SH-SY5Y (cell line): ENCODE measurements around the gene LRCH1.
A peak's percentile ranks its signal among the peaks of the same experiment; 100 is the strongest.

Source experiments
- GATA2 ChIP-seq: IDR thresholded peaks from 2 replicates; pipeline ENCODE4 v1.6.1; 2011; ENCODE audit warnings: mild to moderate bottlenecking, low read depth, low read length
- GATA3 ChIP-seq: IDR thresholded peaks from 2 replicates; pipeline ENCODE4 v1.6.1; 2011; ENCODE audit warnings: low read depth, mild to moderate bottlenecking, low read length, moderate library complexity

Gene LRCH1

DNA sequence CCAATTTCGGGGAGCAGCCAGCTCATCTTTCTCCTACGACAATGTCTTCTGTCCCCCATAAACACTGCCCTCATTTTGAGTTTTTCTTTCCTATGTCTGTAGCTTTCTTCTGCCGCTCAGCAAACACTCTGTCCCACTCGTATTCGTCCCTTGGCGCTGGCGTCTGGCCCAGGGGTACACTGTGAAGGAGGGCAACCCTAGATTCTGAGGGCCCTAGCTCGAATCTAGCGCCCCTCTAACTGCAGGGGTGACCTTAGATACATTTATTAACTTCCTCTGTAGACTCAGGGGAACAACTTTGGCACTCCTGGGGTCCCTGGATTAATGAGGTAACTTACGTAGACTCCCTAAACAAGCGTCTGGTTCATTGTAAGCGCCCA lies 677 bp upstream of the LRCH1 start:
- TF ChIP-seq GATA2: no peak
- TF ChIP-seq GATA3: no peak

DNA sequence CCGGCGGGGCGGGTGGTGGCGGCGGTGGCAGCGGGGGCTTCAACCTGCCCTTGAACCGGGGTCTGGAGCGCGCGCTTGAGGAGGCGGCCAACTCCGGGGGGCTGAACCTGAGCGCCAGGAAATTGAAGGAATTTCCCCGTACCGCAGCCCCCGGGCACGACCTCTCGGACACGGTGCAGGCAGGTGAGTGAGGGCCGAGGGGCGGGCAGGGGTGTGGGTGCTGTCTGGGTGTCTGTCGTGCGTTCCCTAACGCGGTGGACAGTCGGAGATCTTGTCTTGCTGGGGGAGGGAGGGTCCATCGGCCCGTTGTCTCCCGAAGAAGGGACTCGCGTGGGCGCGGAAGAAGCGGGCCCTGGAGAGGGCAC lies 533 bp downstream of the LRCH1 start:
- TF ChIP-seq GATA3: no peak
- no peak for TF ChIP-seq GATA2

DNA sequence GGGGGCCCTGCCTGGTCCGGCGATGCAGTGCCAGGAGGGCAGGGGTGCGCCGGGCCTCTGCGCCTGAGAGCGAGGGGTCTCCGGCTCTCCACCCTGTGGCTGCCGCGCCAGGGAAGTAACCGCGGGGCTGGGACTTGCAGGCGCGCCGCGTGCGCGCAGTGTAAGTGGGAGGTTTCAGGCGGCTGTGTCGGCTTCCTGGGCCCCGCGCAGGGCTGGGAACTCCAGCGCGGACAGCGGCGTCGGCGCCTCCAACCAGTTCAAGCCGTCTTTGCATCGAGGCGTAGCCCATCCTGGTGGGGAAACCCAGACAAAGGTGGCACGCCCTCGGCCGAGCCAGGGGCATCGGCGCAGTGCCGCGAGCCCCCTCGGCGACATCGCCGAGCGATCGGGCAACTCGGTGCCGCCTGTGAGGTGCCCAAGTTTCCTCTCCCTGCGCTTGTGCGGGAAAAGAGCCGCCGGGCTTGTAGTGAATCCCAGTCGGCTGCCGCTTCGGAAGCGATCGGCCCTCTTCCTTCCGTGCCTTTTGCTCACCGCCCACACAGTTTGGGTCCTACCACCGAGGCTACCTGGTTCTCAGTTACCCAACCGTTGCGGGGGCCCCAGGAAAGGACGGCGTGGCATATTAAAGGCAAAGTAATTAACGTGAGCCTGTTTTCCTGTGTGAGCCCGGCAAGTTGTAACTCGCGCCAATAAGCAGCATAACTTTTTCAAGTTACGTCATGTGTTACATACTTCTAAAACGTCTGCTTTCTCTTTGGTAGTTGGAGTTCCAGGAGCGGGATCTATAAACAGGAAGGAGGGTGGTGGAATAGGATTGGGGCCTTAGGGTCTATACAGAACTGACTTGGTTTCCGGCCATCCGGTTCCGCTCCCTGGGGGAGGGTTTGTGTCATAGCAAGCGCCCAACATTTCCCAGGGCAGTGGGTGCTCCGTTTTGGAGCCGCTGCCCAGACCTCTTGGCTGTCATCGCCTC lies 1.2 kb downstream of the LRCH1 start:
- TF ChIP-seq GATA2 (no peak), GATA3 (no peak)

DNA sequence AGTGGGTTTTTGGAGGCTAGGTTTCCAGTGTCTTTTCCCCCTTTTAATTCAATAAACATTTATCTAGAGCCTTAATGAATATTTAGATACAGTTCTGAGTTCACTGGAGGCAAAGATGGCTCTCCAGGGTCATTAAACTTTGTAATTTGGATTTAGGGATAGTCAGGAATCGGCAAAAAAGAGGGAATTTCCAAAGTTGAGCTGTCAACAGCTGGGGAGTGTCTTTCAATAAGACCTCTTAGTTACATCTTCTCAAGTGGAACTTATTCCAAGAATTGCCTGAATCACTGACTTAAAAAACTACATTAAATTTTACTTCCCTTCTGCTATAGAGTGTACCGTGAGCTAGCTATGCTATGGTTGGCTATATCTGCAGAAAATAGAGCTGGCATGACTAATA lies 2.0 kb downstream of the LRCH1 start:
- no peak for TF ChIP-seq GATA3
- TF ChIP-seq GATA2: no peak

DNA sequence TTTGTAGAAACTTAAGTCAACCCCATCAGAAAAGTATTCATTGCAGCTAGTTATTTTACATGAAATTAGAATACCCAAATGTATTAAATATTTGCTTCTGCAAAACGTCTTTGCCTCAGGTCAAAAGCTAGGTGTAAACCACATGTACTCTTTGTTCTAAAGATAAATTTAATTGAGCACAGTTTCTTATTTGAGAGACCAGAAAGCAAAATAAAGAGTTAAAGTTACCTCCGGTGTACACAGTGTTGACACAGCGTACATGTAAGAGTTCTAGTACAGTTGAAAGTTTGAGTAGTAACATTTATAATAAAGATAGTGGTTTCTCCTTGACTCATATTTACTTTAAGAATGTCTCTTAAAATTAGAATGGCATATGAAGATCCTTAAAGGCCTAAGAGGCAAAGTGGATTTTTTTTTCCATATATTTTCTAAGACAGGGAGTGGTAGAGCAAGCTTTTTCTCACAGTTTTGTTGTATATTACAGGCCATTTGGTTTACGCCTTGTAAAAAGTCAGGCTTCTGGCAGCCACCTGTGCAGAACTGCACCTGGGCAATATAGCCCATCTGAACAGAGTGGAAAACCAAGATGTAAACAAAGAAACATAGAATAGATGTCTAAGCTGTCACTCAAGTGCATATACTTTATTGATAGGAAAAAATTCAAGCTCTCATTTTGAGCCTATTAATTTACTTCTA lies 2.9 kb downstream of the LRCH1 start:
- TF ChIP-seq GATA2 (no peak), GATA3 (no peak)

DNA sequence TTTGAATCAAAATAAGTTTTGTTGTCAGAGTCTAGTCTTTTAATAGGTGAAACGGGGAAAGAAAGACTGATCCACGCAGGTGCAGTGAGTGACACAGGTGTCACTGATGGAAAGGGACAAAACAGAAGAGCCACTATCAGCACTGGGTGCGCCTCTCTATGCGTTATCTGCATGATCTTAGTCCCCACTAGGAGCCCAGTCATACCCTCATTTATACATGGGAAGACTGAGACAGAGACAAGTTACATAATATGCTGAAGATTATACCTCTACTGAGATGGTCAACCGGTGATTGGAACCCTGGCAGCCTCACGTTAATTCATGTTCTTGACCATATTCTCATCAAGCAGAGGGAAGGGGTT lies 3.4 kb downstream of the LRCH1 start:
- peak; percentile 24; the same call in 1 of the 2 replicates for TF ChIP-seq GATA3
- no peak for TF ChIP-seq GATA2

DNA sequence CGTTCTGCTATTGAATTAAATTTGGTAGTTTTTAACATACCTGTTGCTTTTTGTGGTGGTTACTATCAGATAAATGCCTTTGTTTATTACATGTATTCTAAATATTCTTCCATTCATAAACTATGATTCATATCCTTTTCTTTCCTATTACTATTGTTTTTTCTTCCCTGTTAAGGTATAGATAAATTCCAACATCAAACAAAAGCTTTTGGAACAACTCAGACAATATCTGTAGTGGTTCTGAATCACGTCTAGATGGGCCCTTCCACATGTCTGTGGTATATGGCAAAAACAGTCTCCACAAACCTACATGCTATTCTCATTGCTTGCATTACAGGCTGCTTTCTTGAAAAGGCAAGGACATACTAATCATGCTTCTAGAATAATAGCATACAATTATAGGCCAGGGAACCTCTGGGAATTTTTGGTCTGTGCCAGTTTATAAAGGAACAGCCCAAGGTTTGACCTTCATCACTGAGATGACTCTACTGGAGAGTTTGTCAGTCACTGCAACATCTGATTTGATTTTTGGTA lies 6.4 kb downstream of the LRCH1 start:
- TF ChIP-seq GATA2: no peak
- TF ChIP-seq GATA3: no peak

DNA sequence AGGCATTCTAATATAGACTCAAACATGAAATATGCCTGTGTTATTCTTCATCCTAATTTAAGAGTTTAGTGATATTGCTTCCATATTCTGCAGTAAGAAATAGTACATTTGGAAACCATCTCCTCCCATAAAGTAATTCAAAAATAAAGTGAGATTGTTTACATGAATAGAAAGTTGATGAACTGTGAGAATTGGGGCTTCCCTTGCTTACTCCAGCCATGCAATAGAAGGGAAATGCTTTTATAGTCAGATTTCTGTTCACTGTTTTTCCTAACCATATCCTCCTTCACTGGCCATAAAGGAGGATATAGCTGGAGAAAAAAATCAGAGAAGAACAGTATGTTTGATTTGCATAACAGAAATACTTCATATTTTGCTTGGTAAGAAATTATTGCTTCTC lies 7.8 kb downstream of the LRCH1 start:
- TF ChIP-seq GATA2: no peak
- no peak for TF ChIP-seq GATA3

DNA sequence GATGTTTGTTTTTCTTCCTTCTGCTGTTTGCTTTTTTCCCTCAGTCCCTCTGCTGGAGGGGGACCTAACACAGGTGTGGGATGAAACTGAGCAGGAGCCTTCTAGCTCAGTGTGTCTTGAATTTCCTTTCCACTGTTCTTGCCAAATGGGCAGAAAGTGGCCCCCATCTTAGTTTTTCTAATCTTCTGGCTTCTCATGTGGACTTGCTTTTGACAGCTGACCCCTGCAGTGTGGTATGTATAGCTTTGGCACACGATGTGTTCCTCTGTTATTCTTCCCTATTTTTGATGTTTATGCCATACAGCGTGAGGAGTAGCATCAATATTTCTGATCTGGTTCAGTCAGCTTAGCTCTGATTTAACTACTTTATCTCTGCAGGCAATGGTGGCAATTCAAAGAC lies 8.3 kb downstream of the LRCH1 start:
- no peak for TF ChIP-seq GATA3
- no peak for TF ChIP-seq GATA2

DNA sequence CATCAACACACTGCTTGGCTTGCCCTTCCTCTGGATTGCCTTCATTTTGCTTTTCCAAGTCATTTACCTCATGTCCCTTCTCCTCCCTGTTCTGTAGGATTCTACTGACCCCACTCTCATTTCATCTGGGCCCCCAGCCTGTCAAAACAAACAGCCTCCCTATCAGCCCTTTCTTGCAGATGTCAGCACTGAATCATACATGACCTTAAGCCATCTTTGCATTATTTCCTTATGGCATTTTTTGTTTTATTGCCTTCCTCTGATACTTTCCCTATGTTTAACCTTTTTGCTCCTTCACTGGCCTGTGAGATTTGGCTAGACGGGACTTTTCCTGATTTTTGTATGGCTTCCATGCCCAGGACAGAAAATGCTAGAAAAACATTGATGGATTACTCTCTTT lies 8.7 kb downstream of the LRCH1 start:
- TF ChIP-seq GATA3: no peak
- TF ChIP-seq GATA2: no peak

DNA sequence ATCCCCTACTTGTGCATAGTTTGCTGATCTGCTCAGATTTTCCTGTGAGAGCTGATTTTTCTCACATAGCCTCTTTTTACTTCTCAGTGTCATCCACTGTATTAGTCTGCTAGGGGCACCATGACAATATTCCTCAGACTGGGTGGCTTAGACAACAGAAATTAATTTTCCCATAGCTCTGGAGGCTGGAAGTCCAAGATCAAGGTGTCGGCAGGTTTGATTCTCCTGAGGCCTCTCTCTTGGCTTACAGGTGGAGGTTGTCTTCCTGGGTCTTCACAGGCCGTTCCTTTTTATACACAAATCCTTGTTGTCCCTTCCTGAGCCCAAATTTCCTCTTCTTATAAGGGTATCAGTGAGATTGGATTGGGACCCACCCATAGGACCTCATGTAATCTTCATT lies 9.2 kb downstream of the LRCH1 start:
- TF ChIP-seq GATA3 (no peak), GATA2 (no peak)

DNA sequence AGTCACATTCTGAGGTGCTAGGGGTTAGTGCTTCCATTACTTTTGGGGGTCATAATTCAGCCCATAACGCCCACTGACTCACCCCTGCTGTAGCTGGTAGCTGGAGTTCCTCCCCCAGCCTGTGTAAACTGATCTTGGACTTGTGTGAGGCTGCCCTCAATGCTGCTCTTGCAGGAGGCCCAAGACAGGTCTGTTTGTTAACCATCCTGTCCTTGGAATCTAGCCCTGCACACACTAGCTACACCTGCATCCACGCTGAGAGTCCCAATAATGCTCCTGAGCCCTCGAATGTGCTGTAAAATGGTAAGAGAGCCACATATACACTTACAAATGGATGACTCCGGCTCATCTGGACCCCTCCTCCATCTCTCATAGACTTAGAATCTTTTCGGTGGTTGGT lies 9.6 kb downstream of the LRCH1 start:
- no peak for TF ChIP-seq GATA2

DNA sequence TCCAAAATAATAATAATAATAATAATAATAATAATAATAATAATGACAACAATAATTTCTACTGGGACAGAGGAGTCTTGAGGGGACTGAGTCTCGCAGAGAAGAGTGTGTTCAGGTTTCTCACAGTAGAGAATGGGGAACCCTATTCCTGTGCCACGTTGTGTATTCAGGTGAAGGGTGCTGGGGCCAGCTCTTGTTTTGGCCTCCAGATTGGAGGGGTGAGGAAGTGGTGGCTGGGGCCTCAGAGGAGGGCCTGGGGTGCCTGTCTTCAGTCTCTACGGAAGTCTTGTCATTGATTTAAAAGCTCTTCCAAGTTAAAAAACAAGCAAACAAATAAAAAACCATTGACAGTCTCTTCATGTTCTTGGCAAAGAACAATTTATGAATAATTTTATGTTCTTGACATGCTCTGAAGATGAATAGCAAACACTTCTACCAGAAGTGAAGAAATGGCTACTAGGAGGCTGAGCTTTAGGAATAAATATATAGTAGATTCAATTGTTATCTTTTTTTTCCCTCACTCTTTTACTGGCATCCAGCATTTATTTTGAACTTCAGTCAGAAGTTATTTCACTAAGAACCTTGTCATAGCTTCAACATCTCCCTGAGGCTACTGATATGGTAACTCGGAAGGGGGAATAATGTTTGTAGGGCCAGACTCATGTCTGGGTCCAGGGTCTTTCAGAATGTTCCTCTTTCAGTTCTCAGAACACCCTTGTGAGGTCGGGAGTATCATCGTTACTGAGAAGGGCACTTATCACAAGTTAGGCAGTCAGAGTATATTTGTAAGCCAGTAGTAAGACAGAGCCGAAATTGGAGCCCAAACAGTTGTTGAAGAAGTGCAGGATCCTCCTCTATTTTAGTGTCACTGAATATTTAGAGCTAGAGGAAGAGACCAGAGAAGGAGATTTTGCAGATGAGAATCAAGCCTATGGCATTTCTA lies 13.1 kb downstream of the LRCH1 start:
- TF ChIP-seq GATA2: no peak
- TF ChIP-seq GATA3: no peak

DNA sequence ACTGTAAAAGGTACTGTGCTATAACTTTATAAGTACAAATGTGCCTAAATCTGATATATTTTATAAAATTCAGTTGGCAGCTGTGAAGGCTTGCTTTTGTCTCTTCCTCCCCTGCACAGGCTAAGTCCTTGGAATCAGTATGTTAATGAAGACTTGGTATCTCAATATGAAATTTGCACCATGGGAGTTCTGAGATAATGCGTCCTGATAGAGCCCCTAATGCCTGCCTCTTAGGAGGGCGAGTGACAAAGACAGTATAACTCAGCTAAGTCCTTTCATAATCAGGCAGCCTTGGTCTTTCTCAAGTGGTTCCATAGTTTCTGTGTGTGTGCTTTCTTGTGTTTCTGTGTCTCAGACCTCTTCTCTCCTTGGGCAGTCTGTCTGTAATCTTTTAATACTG lies 14.7 kb downstream of the LRCH1 start:
- TF ChIP-seq GATA3: no peak
- TF ChIP-seq GATA2: no peak

DNA sequence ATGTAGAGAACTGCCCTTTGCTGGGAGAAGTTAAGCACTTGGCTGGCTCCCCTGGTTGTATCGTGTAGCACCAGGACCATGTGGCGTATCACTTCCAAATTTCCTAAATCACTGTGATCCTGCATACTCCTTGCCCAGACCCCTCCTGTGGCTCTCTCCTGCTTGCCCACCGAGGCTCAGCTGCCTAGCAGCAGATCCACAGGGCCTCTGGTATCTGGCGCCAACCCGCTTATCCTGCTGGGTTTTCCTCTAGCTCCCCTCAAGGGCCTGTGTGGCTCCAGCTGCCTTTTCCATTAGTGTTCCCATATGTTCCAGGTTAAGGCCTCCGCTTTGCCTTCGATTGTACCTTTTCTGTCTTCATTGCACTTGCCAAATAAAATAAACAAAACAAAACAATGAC lies 16.5 kb downstream of the LRCH1 start:
- TF ChIP-seq GATA2 (no peak), GATA3 (no peak)
